Coronary artery (tissue), 2 donors: ENCODE measurements around the gene PRKN.
"Not testable (repeated sequence)": the region's sequence is repeated elsewhere in the genome, so short reads cannot be mapped to it uniquely, and the experiment has no call there.

Source experiments
- DNase-seq: peaks from one replicate; pipeline ENCODE4 v3.0.0-alpha.2; 2017; ENCODE audit warnings: low spot score
- H3K27ac ChIP-seq, 2 donors: fragments of 200-600 bp; sonication (generic); one replicate each; pipeline ENCODE4 v1.5.1; 2016 to 2019
- H3K4me3 ChIP-seq: fragments of 200-600 bp; sonication (generic); 2 replicates; pipeline ENCODE4 v1.5.1; 2016; ENCODE audit warnings: mild to moderate bottlenecking, moderate library complexity
- CTCF ChIP-seq: fragments of 200-600 bp; sonication (generic); IDR thresholded peaks from one replicate; pipeline ENCODE4 v1.5.1; 2019; ENCODE audit warnings: antibody characterized with exemption

PRKN gene

GRCh38 chr6:162541019-162541601, 186.5 kb downstream of the PRKN start:
- DNase-seq = no peak
- no peak overlapping the region for H3K4me3 ChIP-seq
- no peak for TF ChIP-seq CTCF
- no peak overlapping the region for H3K27ac ChIP-seq

DNA sequence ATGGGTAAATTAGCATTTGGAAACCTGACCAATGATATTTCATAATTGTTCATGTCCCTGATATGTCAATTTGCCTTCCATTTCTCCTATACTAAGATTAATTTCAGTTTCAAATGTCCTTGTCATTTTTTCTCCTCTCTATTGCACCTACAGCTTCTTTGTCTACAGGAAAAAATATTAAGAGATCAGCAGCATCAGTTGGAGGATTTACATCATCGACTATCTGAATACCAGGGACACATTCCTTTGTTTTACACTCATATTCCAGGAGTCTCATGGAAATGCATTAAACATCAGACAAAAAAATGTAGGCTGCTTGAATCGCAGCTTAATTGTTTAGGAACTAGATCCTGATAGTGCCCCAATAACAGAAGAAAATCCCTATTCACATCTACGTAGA, 188.2 kb downstream of the PRKN start:
- TF ChIP-seq CTCF = no peak
- Histone ChIP-seq H3K4me3 (no peak overlapping the region), H3K27ac (no peak overlapping the region)
- DNase-seq = no peak

- no peak for TF ChIP-seq CTCF
- Histone ChIP-seq H3K27ac (no peak overlapping the region), H3K4me3 (no peak overlapping the region)
- DNase-seq = no peak
These were observed 188.9 kb downstream of the PRKN start for GRCh38 chr6:162538643-162539064.

DNA sequence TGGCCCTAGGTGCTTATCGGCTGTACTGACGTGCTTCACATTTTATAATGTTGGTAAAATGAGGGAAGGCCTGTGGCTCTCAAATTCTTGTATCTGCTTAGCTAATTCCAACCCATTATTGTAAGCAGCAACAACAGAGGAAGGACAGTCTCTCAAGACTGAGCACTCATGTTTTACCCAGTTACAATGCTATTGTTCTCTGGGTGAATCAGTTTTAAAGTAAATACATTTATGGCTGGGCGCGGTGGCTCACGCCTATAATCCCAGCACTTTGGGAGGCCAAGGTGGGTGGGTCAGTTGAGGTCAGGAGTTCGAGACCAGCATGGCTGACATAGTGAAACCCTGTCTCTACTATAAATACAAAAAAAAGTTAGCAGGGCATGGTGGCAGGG, 194.6 kb downstream of the PRKN start:
- Histone ChIP-seq H3K27ac (no peak overlapping the region), H3K4me3 (no peak overlapping the region)
- DNase-seq = no peak
- no peak for TF ChIP-seq CTCF

- no peak for DNase-seq
- Histone ChIP-seq H3K27ac (no peak overlapping the region), H3K4me3 (no peak overlapping the region)
- TF ChIP-seq CTCF = no peak
These were observed 195.1 kb downstream of the PRKN start for GRCh38 chr6:162532283-162533008.

DNA sequence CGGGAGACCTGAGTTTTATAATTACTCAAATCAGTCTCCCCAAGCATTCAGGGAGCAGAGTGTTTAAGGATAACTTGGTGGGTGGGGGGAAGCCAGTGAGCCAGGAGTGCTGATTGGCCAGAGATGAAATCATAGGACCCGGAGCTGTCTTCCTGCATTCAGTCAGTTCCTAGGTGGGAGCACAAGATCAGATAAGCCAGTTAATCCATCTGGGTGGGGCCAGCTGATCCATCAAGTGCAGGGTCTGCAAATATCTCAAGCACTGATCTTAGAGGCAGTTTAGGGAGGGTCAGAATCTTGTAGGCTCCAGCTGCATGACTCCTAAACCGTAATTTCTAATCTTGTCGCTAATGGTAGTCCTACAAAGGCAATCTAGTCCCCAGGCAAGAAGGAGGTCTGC, 196.2 kb downstream of the PRKN start:
- H3K4me3 ChIP-seq, H3K27ac ChIP-seq: not testable (repeated sequence)

DNA sequence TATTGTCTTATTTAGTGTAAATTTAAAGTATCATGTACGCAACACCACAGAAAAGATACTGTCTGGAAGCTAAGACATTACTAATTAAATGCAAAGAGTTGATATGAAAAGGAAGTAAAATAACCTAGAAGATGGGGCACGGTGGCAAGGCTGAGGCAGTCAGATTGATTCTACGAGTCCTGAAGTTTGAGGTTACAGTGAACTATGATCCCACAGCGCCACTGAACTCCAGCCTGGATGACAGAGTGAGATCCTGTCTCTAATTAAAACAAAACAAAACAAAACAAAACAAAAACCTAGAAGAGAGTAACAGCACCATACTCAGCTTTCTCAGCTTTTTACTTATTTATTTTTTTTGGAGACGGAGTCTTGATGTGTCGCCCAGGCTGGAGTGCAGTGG, 199.0 kb downstream of the PRKN start:
- H3K4me3 ChIP-seq = no peak overlapping the region
- no peak for TF ChIP-seq CTCF
- no peak for DNase-seq
- no peak overlapping the region for H3K27ac ChIP-seq

More for the DNA sequence above, 196.2 kb downstream of the PRKN start:
- not testable (repeated sequence) for DNase-seq
